Islet of Langerhans (tissue), 1 donor: ENCODE results near the gene RANBP1.

ENCODE experiments used
- FAIRE-seq: peaks from one replicate; lab custom pipeline; 2011; peaks lifted over from hg19 to GRCh38; lab: Jason Lieb, UNC

RANBP1 gene

DNA sequence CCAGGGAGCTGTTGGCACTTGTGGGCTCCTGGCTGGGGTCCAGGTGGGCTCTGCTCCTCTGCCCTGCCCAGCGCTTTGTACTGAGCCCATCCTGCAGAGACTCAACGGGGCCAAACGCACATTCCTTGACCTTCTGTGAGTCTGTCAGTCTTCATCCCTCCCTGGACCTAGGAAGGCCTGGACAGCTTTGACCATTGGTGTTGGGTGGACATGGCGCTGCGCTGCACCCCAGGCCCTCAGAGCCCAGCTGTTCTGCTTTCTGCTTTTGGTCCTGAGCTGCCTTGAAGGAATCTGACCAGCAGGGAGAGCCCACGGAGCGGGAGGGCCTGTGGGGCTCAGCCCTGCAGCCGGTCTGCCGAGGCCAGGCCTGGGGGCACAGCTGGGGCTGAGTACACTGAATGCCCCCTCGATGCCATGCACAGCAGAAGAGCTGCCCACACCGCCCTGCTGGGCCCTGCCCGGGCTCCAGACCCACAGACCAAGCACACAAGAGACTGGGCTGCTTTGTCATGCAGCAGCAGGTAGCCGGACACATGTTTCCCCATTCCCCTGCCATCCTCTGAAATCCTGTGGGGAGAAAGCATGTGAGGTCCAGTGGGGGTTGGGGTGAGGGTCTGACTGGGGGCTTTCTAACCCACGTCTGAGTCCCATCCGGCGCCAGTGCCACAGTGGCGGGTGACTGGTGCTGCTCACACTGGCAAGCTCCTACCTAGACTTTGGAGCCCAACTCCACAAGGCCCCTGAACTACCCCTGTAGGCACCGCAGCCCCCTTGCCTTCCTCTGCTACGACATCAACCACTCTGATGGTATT lies 59.1 kb downstream of the RANBP1 start:
- FAIRE-seq: no peak

DNA sequence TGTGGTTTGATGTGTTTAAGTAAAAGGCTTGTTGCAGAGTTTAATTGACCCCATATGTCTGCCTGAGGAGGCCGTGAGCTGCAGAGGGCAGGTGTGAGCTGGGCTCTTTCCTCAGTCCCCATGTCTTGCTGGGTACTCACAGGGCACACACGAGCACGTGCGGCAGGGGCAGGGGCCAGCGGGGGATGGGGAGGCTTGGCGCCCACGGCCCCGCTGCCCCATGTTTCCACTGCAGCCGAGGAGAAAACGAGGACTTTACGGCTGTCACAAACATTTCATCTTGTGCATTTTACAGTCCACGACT lies 59.6 kb downstream of the RANBP1 start:
- no peak for FAIRE-seq

DNA sequence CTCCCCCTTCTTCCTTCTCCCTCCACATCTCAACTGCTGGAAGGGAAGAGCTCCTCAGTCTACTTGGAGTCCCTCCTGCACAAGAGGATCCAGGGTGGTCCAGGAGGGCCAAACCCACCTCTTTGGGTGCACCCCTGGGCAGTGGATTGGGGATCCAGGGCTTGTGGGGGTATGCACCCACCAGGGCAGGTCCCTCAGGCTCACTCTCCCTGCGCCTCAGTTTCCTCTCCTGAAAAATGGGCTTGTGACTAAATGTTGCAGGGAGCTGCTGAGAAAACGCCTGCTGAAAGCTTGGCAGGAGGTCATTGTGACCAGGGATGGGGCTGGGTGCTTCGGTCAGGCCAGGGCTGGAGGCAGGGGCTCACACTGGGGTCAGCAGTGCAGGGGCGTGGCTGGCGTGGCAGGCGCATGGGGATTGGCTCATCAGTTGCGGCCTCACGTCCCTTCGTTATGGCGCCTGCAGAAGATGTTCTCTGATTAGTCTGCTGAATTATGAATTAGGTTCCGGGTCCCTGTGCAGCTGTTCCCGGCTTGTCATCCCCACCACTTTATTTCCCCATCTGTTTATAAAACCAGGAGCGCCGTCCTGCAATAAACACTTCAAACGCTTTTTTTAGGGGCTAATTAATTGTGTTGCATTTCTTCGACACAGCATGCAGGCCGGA lies 60.6 kb downstream of the RANBP1 start:
- FAIRE-seq: no peak
